Measurements from ENCODE around the gene LRIF1. TPM values are rescaled to one million over a fixed set of nuclear protein-coding genes. Genes with fewer than 3 reads are reported as not detected.

Gene LRIF1
- total and polyA plus RNA-seq, 10 of the 15 experiments (the other 5 are each of a cell fraction or from before 2014, with no cell fraction given): 9.7 to 20.3 (median 15.8) TPM

DNA sequence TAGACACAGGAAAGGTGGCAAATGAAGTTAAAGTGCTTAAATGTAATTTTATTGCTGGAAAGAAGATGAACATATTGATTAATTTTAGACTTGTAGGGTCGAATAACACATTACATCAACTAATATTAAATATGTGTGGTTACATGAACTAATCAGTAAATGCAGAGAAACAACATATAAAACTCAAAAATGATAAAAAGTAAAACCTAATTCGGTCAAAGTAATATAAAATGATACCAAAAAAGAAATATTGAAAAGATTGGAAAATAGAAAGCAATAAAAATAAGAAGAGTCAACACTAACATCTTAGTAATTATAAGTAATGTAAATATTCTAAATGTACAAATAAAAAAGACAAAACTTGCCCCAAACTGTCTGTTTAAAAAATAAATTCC, 47.5 kb downstream of the LRIF1 start (continued):
- TF ChIP-seq, protein P1, sequence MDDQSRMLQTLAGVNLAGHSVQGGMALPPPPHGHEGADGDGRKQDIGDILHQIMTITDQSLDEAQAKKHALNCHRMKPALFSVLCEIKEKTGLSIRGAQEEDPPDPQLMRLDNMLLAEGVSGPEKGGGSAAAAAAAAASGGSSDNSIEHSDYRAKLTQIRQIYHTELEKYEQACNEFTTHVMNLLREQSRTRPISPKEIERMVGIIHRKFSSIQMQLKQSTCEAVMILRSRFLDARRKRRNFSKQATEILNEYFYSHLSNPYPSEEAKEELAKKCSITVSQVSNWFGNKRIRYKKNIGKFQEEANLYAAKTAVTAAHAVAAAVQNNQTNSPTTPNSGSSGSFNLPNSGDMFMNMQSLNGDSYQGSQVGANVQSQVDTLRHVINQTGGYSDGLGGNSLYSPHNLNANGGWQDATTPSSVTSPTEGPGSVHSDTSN (IDR thresholded peaks at IDR 0.05; ENCODE audit: insufficient replicate concordance, low read depth, low read length): no peak
- no peak for TF ChIP-seq SMC3 (IDR thresholded peaks at IDR 0.05; ENCODE audit: borderline replicate concordance, low read length)
- TF ChIP-seq PML (IDR thresholded peaks at IDR 0.05; ENCODE audit: low read length): no peak
- no peak for TF ChIP-seq GATAD2B (conservative IDR thresholded peaks at IDR 0.05; ENCODE audit: low read depth)
- TF ChIP-seq TAF1 (IDR thresholded peaks at IDR 0.05; ENCODE audit: borderline replicate concordance, low read depth, low read length): no peak
- TF ChIP-seq POLR2AphosphoS2 (IDR thresholded peaks at IDR 0.05; ENCODE audit: low read depth, low read length): no peak

DNA sequence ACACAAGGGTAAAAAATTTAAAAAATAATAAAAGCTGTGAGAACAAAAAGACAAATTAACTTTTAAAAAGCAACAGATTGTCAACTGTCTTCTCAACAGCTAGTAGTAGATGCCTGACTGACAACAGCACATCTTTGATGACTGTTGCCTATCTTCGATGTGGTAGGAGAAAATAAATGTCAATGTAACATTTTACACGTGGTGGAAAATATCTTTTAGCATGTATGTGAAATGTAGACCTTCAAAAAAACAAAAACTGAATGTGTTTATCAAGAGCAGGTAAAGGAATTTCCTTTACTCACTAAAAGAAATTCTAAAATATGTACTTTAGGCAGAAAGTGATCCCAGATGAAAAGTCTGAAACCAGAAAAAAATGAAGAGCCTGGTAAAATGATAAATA, 47.9 kb downstream of the LRIF1 start:
- Histone ChIP-seq H3K79me2 (ENCODE audit: control insufficient read depth, insufficient read depth, low read length) (no peaks in the 10 kb centered on the region), H2AFZ (ENCODE audit: control insufficient read depth, low read depth, low read length) (no peak overlapping the region), H3K4me3 (no peak overlapping the region), H3K27ac (ENCODE audit: control insufficient read depth, insufficient read depth) (no peak overlapping the region), H3K9me3 (replicated peaks; ENCODE audit: control insufficient read depth, insufficient read depth, low read length) (peaks cover 2% of the 10 kb centered on the region; the same call in 2 of the 3 replicates), H3K4me2 (ENCODE audit: control insufficient read depth, insufficient read depth) (no peak overlapping the region), H3K9ac (ENCODE audit: control insufficient read depth, insufficient read depth, low read length) (no peak overlapping the region), H3K36me3 (ENCODE audit: control insufficient read depth in 2 of 2, insufficient read depth in 2 of 2, low read length in 1 of 2) (no peaks in the 10 kb centered on the region), H3K4me1 (ENCODE audit: control insufficient read depth, insufficient read depth, low read length) (peaks cover 5% of the 10 kb centered on the region; the same call in 1 of the 2 replicates), H4K20me1 (ENCODE audit: control insufficient read depth, insufficient read depth) (no peaks in the 10 kb centered on the region), H3K27me3 (replicated peaks in 1 of 2; ENCODE audit: control insufficient read depth in 2 of 2, insufficient read depth in 2 of 2, low read length in 1 of 2) (no peaks in the 10 kb centered on the region)
- no peak for ATAC-seq
- in situ Hi-C loops (cut with MboI) (no loop called here), intact Hi-C loops (cut with micrococcal nuclease; ENCODE audit: unreplicated experiment) (no loop called here)
- no peak for FAIRE-seq
- SMC1A ChIA-PET (ENCODE audit: uncharacterized antibody, unreplicated experiment): no interaction called here
- DNase-seq (ENCODE audit: low read depth, low spot score): no peak
- POLR2A ChIA-PET: no interaction called here
- CTCF ChIA-PET: no interaction called here
- 98% methylated on average over 2 of the region's 2 CpGs for WGBS (ENCODE audit: insufficient coverage, insufficient replicate concordance, low lambda C conversion rate, missing lambda C conversion rate)
- no TSS peak for BruUV-seq (replicated peaks)
- RAD21 ChIA-PET (ENCODE audit: unreplicated experiment): no interaction called here
- TF ChIP-seq TARDBP (IDR thresholded peaks at IDR 0.05; ENCODE audit: borderline replicate concordance) (no peak), MYB (IDR thresholded peaks at IDR 0.05; ENCODE audit: borderline replicate concordance, low read depth, low read length) (no peak), SIN3A (IDR thresholded peaks at IDR 0.05; ENCODE audit: low read depth, low read length) (no peak)
- TF ChIP-seq, protein P2, sequence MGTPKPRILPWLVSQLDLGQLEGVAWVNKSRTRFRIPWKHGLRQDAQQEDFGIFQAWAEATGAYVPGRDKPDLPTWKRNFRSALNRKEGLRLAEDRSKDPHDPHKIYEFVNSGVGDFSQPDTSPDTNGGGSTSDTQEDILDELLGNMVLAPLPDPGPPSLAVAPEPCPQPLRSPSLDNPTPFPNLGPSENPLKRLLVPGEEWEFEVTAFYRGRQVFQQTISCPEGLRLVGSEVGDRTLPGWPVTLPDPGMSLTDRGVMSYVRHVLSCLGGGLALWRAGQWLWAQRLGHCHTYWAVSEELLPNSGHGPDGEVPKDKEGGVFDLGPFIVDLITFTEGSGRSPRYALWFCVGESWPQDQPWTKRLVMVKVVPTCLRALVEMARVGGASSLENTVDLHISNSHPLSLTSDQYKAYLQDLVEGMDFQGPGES (IDR thresholded peaks at IDR 0.05): no peak

All from GM12878 (cell line).